ENCODE results near the gene PLD1. TPM values are rescaled to one million over a fixed set of nuclear protein-coding genes. Genes with fewer than 3 reads are reported as not detected.

PLD1 gene
- total and polyA plus RNA-seq, 2 of the 8 experiments (the other 6 are each of a cell fraction or from before 2014, with no cell fraction given) = 1.2 to 2.6 TPM

- H3K9ac ChIP-seq (replicated peaks in 1 of 4; ENCODE audit: extremely low read depth in 1 of 4, low read depth in 3 of 4, low read length in 3 of 4) = no peak overlapping the region
- no peak overlapping the region for H2AK5ac ChIP-seq (ENCODE audit: low read depth, low read length)
- H4K5ac ChIP-seq (ENCODE audit: insufficient read length, low read depth, low read length) = no peak overlapping the region
- no peaks in the 10 kb centered on the region for H4K20me1 ChIP-seq (replicated peaks in 1 of 2; ENCODE audit: control insufficient read depth in 1 of 2, insufficient read depth in 2 of 2, low read length in 2 of 2)
- ChIA-PET CTCF (ENCODE audit: partially characterized antibody) (interaction anchor here (0.7 to 2.7 kb wide), 36 partner anchors 9 to 604 kb away, joined by 3 to 24 read pairs (median 4); no protein-coding TSS in a partner anchor), POLR2A (ENCODE audit: partially characterized antibody) (no interaction called here)
- no peak overlapping the region for H3K4me2 ChIP-seq (ENCODE audit: insufficient read depth in 1 of 2, low read depth in 2 of 2, low read length in 2 of 2)
- H3K36me3 ChIP-seq (ENCODE audit: control insufficient read depth in 2 of 4, insufficient read depth in 4 of 4, low read length in 3 of 4) = no peaks in the 10 kb centered on the region
- H2AFZ ChIP-seq (ENCODE audit: low read length) = no peak overlapping the region
- DNase-seq (ENCODE audit: low read depth in 1 of 2, low spot score in 2 of 2) = no peak
- no peak overlapping the region for H3K56ac ChIP-seq (replicated peaks; ENCODE audit: insufficient read length, low read depth, low read length)
- WGBS, 2 experiments (ENCODE audit: extremely low coverage in 1 of 2, insufficient coverage in 1 of 2, insufficient read length in 1 of 2, insufficient replicate concordance in 2 of 2, low coverage in 1 of 2, low lambda C conversion rate in 2 of 2, missing lambda C conversion rate in 1 of 2) = 90% methylated on average over 2 of the region's 2 CpGs; no CpG with 5 or more reads in 1 of the 2 experiments
- FAIRE-seq = no peak
- H3K9me3 ChIP-seq (ENCODE audit: insufficient read depth in 2 of 2, low read depth in 1 of 2, low read length in 1 of 2) = no peaks in the 10 kb centered on the region
- no peak overlapping the region for H3K4me3 ChIP-seq (ENCODE audit: extremely low read depth in 1 of 4, insufficient read depth in 2 of 4, low read depth in 3 of 4, low read length in 4 of 4)
- peaks cover 0 to 1% (median 0%) of the 10 kb centered on the region in 4 experiments; a peak in 1 of 7 replicates for H3K27me3 ChIP-seq (replicated peaks in 1 of 4; ENCODE audit: control insufficient read depth in 3 of 4, extremely low read depth in 1 of 4, insufficient read depth in 3 of 4, low read length in 3 of 4)
- H2BK12ac ChIP-seq (ENCODE audit: low read depth, low read length) = no peak overlapping the region
- H3K18ac ChIP-seq (ENCODE audit: extremely low read depth, low read length) = no peak overlapping the region
- H3K27ac ChIP-seq (ENCODE audit: low read depth, low read length) = no peak overlapping the region
- H3K23me2 ChIP-seq (ENCODE audit: low read depth, low read length) = no peaks in the 10 kb centered on the region
- H3K79me1 ChIP-seq (ENCODE audit: low read depth, low read length) = no peaks in the 10 kb centered on the region
- no peaks in the 10 kb centered on the region for H3K79me2 ChIP-seq (ENCODE audit: control insufficient read depth in 1 of 2, insufficient read depth in 2 of 2, low read length in 2 of 2)
- no peak overlapping the region for H3K23ac ChIP-seq (ENCODE audit: insufficient read length)
- no peak overlapping the region for H2BK5ac ChIP-seq (ENCODE audit: low read depth, low read length)
- no peak overlapping the region for H2BK20ac ChIP-seq (ENCODE audit: low read length)
- H3K14ac ChIP-seq (ENCODE audit: insufficient read length) = no peak overlapping the region
- no peaks in the 10 kb centered on the region for H3K4me1 ChIP-seq (replicated peaks in 1 of 4; ENCODE audit: control insufficient read depth in 3 of 4, insufficient read depth in 4 of 4, low read length in 3 of 4)
- H2BK15ac ChIP-seq (ENCODE audit: low read length) = no peak overlapping the region
- no peak overlapping the region for H4K91ac ChIP-seq (replicated peaks; ENCODE audit: insufficient read length, low read length)
- no peak overlapping the region for H4K8ac ChIP-seq (ENCODE audit: extremely low read depth, insufficient read depth, low read length)
- H3K4ac ChIP-seq (replicated peaks; ENCODE audit: insufficient read length, low read depth, low read length) = no peak overlapping the region
- no peak overlapping the region for H2BK120ac ChIP-seq (replicated peaks; ENCODE audit: low read depth, low read length)
- TF ChIP-seq EGR1 (IDR thresholded peaks at IDR 0.05; ENCODE audit: borderline replicate concordance, low read depth, low read length) = no peak
- no peak for TF ChIP-seq USF2 (IDR thresholded peaks at IDR 0.05; ENCODE audit: low read length)
- no peak for TF ChIP-seq CTBP2 (IDR thresholded peaks at IDR 0.05; ENCODE audit: borderline replicate concordance, insufficient read depth, insufficient read length, low read length)
- TF ChIP-seq BRCA1 (IDR thresholded peaks at IDR 0.05; ENCODE audit: low read depth, low read length) = no peak
- TF ChIP-seq KDM5A (IDR thresholded peaks at IDR 0.05; ENCODE audit: low read length) = no peak
- TF ChIP-seq KDM1A (IDR thresholded peaks at IDR 0.05; ENCODE audit: borderline replicate concordance, low read length) = no peak
- no peak for TF ChIP-seq TEAD4 (IDR thresholded peaks at IDR 0.05; ENCODE audit: low read depth, low read length)
- TF ChIP-seq SIRT6 (IDR thresholded peaks at IDR 0.05; ENCODE audit: low read length) = no peak
- no peak for TF ChIP-seq GTF2F1 (IDR thresholded peaks at IDR 0.05; ENCODE audit: borderline replicate concordance, low read depth, low read length)
- no peak for TF ChIP-seq YY1 (IDR thresholded peaks at IDR 0.05; ENCODE audit: low read depth, low read length)
- TF ChIP-seq RXRA (IDR thresholded peaks at IDR 0.05; ENCODE audit: insufficient read depth, low read depth, low read length) = no peak
Observed at GRCh38 chr3:171565481-171566058, 244.7 kb downstream of the PLD1 start.

Measured in H1 (cell line).